Left kidney (tissue), 2 donors: Measurements from ENCODE around the gene MCM6. TPM values are rescaled to one million over a fixed set of nuclear protein-coding genes. Genes with fewer than 3 reads are reported as not detected.

Experiments
- DNase-seq: peaks from one replicate; pipeline ENCODE4 v3.0.0-alpha.2; 2013
- polyA plus RNA-seq: library from polyadenylated mRNA; unstranded; fragments of 120-200 nt; gene quantifications from one replicate; pipeline ENCODE4 v1.2.1, GENCODE V29; 2013; ENCODE audit not compliant: insufficient read length

Gene MCM6
- polyA plus RNA-seq, 1 donor: 73.0 TPM

DNA sequence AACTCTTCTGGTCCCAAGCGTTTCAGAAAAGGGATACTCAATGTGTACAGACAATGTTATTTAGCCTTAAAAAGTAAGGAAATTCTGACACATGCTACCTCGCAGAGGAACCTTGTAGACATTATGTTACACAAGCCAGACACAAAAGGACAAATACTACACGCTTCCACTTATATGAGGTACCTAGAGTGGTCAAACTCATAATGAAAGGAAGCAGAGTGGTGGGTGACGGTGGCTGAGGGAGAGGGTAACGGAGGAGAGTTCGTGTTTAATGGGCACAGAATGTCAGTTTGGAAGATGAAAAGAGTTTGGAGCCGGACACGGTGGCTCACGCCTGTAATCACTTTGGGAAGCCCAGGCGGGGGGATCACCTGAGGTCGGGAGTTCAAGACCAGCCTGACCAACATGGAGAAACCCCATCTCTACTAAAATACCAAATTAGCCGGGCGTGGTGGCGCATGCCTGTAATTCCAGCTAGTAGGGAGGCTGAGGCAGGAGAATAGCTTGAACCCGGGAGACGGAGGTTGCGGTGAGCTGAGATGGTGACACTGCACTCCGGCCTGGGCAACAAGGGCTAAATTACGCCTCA lies 1.4 kb downstream of the MCM6 start:
- DNase-seq: no peak

DNA sequence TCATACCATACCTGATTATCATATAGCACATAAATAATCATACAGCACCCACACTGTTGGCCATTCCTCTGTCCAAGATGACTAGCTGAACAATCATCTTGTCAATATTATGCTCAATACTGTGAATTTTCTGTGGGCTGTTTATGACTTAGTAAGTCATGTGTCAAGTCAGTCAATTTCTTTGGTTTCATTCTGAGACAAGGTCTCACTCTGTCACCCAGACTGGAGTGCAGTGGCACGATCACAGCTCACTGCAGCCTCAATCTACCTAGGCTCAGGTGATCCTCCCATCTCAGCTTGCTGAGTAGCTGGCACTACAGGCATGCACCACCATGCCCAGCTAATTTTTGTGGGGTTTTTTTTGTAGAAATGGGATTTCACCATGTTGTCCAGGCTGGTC lies 5.7 kb downstream of the MCM6 start:
- no peak for DNase-seq

DNA sequence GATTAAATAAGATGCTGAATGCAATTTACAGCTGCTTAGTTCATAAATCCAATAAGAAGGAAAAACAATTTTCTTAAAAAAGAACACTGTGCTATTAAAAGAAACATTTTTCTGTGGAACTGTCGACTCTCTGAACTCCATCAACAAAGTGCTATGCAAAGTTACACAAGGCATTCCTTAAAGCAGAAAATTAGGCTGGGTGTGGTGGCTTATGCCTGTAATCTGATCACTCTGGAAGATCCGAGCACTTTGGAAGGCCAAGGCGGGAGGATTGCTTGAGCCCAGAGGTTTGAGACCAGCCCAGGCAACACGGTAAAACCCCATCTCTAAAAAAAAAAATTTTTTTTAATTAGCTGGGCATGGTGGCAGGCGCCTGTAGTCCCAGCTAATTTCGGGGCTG lies 13.0 kb downstream of the MCM6 start:
- no peak for DNase-seq

DNA sequence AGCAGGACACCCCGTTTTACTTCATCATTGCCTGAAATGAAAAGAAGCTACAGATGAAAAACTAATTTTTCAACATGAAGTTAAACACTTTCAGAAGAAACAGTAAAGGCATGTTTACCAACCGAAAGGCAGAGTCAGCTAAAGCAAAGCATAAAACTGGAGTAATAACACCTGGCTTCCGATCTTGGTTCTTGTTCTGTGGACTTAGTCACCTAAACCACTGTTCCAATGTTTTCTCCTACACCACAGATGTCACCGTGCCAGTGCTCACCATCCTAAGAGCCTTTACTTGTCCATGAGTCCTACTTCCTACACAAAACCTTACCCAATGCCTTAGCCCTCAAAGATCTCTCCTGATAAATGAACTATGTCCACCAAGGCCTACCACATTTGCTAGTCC lies 13.5 kb downstream of the MCM6 start:
- no peak for DNase-seq

DNA sequence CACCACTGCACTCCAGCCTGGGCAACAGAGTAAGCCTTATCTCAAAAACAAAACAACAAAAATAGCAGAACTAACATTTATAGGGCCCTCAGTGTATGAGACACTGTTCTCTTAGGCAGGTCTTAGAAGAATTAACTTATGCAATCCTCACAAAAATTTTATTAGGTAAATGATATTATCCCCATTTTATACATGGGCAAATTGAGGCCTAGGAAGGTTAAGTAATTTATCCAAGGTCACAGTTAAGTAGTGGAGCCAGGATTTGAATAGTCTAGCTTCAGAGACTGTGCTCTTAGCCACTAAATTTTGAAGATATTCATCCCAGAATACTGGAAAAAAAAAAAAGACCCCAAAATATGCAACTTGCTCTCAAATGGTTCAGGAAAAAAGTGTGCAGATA lies 22.8 kb downstream of the MCM6 start:
- DNase-seq: no peak

DNA sequence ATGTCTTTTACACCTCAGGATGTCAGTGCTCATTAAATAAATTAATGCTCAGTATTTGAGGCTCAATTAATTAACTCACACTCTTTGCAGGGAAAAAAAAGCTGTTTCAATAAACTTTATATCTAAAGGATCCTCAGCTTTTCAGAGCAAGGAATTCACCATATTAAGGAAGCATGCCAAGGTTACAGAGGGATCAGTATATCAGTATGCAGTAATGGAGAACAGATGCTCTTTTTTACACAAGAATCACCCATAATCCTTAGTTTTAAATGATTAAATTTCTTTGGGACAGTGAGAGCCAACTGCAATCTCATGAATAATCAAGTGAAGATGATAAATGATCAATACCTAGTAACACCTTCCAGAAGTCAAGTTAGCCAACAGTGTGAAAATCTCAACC lies 24.4 kb downstream of the MCM6 start:
- no peak for DNase-seq

DNA sequence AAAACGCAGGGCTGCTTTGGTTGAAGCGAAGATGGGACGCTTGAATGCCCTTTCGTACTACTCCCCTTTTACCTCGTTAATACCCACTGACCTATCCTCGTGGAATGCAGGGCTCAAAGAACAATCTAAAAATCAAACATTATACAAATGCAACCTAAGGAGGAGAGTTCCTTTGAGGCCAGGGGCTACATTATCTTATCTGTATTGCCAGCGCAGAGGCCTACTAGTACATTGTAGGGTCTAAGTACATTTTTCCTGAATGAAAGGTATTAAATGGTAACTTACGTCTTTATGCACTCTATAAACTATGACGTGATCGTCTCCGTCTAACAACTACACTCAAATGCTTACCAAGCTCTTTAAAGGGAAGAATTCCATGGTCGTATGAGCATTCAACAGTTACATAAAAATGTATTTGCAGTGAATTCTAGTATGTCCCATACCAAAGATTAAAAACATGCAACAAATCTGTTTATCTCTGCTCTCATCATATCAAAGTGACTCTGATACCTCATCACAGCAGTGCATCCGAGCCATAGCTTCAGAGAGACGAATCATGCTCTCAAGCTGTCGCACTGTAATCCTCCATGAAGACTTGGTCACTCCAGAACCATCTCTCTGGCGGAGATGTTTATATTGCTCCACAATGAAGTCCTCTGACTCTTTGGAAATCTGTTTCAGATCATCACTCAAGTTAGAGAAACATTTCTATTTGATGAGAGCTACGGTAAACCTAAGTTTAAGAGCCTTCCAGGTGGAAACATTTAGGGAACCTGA lies 25.2 kb downstream of the MCM6 start:
- DNase-seq: no peak

DNA sequence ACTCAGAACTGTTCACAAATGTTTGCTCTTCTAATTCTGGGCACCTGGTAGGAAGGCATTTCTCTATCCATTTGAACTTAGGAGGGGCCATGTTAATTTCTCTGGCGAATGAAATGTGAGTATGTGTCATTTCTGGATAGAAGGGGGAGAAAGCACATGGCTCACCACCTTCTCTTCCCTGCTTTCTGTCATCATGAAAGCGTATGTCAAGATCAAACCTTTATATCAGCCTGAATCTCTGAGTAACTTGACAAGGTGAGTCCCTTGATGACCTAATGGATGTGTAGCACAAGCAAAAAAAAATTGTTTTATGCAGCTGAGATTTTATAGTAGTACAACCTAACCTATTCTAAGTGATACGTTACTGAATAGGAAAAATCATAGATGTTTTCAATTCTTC lies 27.2 kb downstream of the MCM6 start:
- DNase-seq: no peak

DNA sequence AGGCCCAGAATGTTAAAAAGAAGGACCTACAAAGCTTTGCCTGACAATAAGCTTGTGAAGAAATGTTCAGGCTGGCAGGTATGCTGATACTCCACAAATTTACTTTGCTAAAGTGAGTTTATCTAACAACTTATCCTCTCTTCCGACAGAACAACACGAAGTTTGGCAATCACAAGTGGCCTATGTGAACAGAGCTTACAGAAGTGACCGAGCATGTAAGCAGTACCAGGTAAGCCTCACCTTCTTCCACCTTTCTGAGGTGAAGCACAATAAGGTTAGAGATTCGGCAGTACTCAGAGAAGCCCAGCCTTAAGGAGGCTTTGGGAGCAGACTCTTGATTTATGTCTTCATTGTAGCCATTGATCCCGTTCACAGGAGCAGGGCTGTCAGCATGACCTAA lies 30.2 kb downstream of the MCM6 start:
- no peak for DNase-seq

DNA sequence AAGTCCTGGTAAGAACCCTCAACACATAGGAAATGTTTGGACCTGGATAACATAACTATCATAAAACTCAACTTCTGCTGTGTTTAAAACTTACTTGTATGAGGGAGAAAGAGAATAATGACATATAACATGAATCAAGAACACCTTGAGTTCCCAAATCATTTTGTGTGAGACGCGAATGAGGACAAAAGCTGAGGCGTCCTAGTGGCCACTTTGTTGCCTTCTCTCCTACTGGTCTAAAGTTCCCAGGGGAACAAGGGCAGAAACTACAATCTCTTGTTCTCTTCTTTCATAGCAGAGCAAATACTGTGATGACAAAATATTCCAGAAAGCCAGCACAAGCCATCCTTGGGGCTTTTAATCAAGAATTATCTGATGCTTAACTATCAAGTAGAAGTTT lies 31.0 kb downstream of the MCM6 start:
- DNase-seq: no peak

DNA sequence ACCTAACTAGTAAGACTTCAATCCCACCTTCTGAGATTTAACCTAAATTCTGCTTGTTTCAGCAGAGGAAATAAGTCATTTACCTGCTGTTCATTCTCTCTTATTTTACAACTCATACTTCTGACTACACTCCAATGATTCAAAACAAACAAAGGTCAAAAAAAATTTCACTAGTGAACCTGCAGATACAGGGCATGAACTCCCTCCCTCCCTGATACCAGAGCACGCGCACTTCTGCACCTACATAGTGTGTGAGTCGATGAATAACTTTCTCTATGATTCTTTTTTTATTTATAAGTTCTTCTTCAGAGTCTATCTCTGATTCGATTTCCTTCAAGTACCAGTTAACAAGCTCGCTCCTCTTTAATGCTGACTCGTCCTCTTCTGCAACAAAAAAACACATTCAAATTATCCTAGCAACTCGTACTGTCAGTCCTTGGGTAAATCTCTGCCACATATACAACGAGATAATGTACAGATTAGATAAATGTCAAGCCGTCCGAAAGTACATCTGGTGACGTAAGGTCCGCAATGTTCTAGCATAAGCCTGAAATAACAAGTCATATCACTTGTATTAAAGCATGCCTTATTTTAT lies 31.8 kb downstream of the MCM6 start:
- no peak for DNase-seq

DNA sequence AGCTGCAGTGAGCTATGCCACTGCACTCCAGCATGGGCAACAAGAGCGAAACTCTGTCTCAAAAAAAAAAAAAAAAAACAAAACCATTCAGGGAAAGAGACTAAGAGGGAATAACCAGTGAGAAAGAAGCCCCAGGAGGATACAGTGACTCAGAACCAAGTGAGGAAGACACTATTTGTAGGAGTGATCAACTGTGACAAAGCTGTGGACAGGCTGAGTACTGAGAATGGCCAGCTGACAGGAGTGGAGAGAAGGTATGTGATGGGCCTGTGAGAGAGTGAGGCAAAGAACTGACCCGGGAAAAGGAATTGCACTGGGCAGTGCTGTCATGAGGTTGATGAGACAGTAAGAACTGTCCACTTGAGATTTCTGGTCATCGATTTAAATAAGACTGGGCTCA lies 32.6 kb downstream of the MCM6 start:
- no peak for DNase-seq

DNA sequence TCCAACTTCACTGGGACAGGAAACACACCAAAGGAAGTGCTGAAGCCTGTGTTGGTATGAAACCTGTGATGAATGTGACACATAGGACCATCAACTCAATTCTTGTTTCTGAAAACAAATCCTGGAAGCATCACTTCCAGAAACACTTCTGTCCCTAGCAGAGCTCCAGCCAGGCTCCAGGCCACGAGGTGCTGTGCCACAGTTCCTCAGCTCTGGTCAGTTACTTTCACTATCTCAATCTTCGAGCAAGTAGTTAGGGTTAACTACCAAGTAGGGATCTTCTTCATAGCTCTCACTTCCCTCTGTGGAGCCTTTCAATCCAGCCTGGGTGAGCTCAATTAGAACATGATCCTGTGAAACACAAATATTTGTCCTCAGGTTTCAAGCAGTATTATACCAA lies 35.6 kb downstream of the MCM6 start:
- no peak for DNase-seq

DNA sequence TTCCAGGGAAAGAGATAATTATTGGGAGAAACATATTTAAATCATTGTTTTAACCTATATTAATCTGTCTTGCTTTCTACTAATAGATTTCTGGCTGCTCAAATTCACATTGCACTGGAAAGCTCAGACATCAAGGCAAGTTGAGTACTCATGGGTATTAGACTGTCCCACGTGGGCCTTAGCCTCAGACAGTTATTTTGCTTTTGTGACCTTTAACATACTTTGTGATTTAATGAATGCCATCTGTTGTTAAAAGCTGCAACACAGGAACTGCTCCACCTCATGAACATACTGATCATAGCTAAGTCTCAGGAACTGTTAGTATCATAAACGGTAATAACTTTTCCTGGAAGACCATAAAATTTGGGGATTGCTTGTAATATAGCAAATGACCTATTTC lies 36.5 kb downstream of the MCM6 start:
- DNase-seq: no peak

DNA sequence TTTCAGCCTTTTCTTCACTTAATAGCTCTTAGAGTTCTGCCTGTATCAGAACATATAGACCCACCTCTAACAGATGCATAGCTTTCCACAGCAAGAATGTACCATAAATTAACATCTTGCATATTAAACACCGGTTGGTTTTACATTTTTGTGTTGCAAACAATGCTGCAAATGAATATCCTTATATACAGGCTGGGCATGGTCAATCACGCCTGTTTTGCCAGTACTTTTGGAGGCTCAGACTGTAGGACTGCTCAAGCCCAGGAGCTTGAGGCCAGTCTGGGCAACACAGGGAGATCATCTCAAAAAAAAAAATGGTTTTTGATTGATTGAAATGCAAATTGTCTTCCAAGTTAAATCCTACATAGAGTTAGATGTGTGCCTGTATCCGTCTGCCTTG lies 37.7 kb downstream of the MCM6 start:
- no peak for DNase-seq

DNA sequence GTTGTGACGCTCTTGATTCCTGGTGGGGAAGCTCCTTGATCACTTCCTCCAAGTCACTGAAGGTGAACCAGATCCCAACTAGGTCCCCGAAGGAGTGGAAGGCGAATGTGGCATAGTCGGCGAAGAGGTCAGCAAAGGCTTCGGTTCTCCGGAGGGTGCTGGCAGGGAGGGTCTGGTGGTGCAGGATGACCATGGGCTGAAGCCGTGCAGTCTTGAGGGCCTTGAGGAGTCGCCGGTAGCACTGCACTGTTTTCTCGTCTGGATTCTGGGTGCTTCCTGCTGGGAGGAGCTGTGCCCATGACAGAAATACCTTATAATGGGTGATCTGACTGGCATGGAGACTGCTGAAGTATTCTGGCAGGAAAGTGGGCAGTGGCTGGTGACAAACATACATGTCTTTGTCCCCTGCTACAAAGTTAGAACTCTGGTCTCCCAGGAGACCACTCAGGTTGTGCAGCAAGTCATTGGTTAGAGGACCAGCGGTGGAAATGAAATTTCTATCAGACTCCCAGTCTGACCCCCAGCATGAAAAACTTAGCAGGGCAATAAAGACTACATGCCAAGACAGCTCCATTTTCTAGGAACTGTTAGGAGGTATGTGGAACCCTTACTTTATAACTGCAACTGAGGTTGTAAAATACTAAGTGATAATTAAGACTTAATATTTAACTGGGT lies 39.5 kb downstream of the MCM6 start, which contains the start of gene LCT:
TSS of gene LCT (minus strand) at position 589 of the 675 bp plus-strand sequence. CDS start at position 574, 15 bp downstream.
- no peak for DNase-seq

DNA sequence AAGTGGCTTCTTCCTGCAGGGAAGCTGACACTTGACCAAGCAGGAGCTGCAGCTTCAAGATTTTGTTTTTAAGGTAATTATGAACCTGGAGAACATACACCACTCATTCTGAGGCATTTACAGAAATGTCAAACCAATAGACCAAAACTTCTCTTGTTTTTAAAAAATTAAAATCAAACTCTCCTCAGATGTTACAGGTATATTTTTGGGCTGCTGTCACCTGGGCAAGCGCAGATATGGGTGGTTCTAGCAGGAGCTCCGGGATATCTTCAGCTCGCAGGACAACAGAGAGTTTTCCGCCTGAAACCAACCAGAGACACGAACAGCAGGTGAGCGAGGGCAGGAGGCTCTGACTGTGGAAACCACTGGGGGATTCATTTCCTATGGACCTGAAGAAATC lies 43.4 kb downstream of the MCM6 start:
- no peak for DNase-seq

DNA sequence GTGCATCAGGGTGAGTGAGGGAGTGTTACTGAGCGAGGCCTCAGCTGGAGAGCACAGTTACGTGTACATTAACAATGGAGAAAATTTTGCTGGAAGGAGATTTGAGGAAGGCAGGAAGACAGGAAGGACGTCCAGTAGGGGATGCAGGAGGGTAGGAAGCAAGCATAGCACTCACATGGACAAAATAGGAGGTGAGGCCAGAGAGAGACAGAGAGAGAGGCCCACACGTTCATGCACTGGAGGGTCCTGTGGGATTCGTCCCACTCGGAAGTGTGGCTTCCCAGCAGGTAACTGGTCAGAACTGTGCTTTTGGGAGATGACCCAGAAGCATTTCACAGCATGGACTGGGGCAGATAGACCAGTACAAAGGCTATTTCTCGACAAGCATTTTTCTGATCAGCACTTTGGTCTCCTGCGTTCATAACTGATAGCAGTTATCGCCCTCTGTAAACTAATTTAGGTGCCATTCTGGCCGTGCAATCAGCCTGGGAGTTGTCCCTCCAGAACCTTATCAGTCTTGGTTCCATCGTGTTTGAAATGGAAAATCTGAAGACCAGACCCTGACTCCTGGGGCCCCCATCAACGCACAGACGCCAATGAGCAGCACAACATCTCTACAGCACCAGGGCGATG lies 44.9 kb downstream of the MCM6 start:
- no peak for DNase-seq

DNA sequence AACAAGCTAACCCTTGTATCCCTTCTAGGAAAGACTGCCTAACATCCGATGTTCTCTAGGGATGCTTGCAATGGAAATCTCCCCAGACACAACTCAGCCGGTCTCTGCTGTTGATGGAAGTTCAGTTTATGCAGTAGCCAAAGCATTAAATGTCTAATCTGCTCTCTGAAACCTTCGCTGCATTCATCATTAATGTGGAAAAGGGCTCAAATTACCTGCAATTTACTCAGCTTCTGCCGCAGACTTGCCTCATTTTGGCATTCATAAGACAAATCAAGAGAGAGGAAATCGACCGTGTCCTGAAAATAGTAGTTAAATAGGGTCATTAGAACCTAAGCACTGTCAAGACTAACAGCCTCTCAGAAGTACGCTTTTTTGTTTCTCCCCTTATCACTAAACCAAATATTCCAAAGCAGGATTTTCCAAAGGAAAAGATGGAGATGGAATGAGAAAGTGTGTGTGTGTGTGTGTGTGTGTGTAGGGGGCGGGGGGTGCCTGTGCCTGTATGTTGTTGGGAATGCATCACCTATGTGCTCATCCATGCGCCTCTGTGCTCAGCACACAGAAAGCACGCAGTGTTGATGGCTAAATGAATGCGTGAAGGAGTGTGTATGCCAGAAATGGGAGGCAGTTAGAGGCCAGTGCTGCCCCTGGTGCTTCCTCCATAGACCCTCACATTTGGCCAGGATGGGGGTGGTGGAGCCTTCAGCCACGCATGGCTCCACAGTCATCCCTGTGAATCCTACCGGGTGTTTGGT lies 46.7 kb downstream of the MCM6 start:
- DNase-seq: no peak

DNA sequence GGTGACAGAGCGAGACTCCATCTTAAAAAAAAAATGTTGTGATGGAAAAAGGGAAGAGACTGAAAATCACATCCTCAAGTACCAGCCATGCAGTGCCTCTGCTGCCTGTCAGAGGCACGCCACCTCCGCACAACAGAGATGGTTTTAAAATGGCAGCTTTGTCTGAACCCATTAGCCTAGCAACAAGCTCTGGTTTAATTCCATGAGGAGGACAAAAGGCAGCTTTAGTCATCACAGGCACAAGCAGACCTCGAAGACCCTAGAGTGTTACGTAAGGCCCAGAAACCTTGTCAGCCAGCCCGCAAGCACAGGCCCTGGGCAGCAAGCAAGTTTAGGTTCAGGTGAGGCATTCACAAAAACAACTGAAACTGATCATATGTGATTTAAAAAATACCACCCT lies 49.7 kb downstream of the MCM6 start:
- DNase-seq: no peak

DNA sequence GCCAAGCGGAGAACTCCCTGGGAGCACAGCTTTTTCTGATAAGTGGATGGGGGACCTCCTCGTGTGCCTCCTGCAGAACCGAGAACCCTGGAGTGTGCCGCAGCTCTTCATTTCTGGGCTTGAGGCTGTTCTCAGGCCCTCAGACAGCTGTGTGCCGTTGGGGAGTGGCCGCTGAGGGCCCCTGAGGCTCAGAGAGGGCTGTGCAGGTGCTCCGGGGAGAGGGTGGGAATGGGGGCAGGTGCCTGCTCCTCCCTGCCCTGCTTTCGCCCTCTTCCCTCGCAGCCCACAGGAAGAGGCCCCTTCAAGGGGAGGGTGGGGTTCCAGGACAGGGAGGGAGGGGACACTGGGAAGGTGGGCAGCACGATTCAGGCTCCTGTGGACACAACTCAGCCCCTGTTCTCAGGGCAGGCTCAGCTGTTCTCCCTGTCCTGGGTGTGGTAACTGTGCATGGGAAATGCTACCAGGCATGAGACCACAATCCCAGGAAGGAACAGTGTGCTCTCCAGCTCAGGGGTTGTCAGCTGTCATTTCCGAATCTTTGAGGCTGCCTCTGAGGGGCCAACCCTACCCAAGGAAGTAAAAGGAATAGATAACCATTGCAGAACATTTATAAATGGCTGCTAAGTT lies 50.6 kb downstream of the MCM6 start:
- no peak for DNase-seq
